Heart left ventricle (tissue), 13 donors: Measurements from ENCODE around the gene HNRNPUL2.

ENCODE experiments used
- POLR2A ChIP-seq, 2 donors: fragments of 450-650 bp; IDR thresholded peaks; one replicate each; pipeline ENCODE4 v1.6.1; 2017; ENCODE audit warnings: antibody characterized with exemption in 2 of 2, mild to moderate bottlenecking in 2 of 2, moderate library complexity in 2 of 2
- TF ChIP-seq, protein P1 (sequence below), 12 donors: fragments of 200-600 bp; sonication (generic) in 4 of 12; IDR thresholded peaks; one replicate each; pipeline versions ENCODE4 v1.5.0 to v1.8.0; 2018 to 2022; ENCODE audit warnings: antibody characterized with exemption in 12 of 12, mild to moderate bottlenecking in 5 of 12
- donor health status: ischemic (EF 13 %, LVEDD 7.1; RV severe dilation, severe dysfunction).
- donor health status: DM: no; HTN: yes; CAD: no.
- donor health status: DM: no; HTN: no; CAD: no.
- donor health status: ischemic (EF 25% LVEDD 6.9; RV normal size, moderate dysfunction).
- donor health status: ischemic (EF 25% LVEDD 5.7; RV mildly dilated, moderate dysfunction).
- donor health status: ischemic (EF 35%, LVEDD 5.7; RV mildly dilated, moderate dysfunction).
- donor health status: nonischemic (EF 11% LVEDD 7.7; RV severe dilation, severe dysfunction).
- donor health status: DM: yes; HTN: yes; CAD: no.
- donor health status: PGD.
- donor health status: ischemic (EF 29% LVEDD 5.4; RV normal size, mild dysfunction).
- donor health status: nonischemic (EF 23%, LVEDD 6.1; RV moderate dilation, normal function).

DNA sequence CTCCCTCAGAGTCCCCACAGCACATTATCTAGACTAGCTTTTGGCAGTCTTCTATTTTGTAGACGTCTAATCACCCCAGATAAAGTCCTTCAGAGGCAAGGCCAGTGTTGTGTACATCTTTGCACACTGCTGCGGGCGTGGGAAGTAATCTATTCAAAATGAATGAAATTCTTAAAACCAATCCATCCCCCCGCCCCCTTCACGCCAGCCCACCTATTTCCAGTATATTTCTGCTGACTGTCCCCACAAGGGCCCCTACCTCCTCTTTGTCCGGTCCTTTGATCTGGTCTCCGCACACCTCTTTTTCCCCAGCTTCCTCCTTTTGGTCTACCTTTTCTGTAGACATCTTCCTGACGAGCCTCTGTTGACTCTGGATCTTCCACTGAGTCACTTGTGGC is 20.4 kb downstream of the HNRNPUL2 start:
- TF ChIP-seq, protein P1, sequence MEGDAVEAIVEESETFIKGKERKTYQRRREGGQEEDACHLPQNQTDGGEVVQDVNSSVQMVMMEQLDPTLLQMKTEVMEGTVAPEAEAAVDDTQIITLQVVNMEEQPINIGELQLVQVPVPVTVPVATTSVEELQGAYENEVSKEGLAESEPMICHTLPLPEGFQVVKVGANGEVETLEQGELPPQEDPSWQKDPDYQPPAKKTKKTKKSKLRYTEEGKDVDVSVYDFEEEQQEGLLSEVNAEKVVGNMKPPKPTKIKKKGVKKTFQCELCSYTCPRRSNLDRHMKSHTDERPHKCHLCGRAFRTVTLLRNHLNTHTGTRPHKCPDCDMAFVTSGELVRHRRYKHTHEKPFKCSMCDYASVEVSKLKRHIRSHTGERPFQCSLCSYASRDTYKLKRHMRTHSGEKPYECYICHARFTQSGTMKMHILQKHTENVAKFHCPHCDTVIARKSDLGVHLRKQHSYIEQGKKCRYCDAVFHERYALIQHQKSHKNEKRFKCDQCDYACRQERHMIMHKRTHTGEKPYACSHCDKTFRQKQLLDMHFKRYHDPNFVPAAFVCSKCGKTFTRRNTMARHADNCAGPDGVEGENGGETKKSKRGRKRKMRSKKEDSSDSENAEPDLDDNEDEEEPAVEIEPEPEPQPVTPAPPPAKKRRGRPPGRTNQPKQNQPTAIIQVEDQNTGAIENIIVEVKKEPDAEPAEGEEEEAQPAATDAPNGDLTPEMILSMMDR (IDR thresholded peaks at IDR 0.05), result no peak
- no peak for TF ChIP-seq POLR2A (IDR thresholded peaks at IDR 0.05)
